SK-N-MC (cell line): Measurements from ENCODE around the gene RAB11B.

Experiments
- EZH2 ChIP-seq: fragments of 200-600 bp; sonication (generic); IDR thresholded peaks from one replicate; pipeline ENCODE4 v1.6.1; 2017; ENCODE audit warnings: antibody characterized with exemption
- FOXP2 ChIP-seq: optimal IDR thresholded peaks from 2 replicates; pipeline ENCODE3; 2011; ENCODE audit warnings: mild to moderate bottlenecking, moderate library complexity; ENCODE audit not compliant: insufficient read depth; ENCODE audit errors: extremely low read length, control extremely low read depth
- POLR2AphosphoS5 ChIP-seq: IDR thresholded peaks from 2 replicates; pipeline ENCODE4 v1.6.1; 2012; ENCODE audit warnings: mild to moderate bottlenecking, low read depth, low read length, borderline replicate concordance

DNA sequence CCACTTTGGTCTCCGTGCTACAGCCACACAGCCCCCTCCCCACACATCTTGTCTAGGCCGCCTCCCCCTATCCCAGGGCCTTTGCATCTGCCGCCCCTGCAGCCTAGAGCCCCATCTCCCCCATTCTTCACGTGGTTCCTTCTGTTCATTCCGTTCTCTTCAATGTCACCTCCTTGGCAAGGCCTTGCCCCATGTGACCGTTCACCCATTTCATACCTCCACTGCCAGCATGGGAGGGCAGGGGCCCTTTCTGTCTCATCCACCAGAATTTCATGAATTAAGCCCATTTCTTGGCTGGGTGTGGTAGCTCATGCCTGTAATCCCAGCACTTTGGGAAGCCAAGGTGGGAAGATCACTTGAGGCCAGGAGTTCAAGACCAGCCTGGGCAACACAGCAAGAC is 38.9 kb downstream of the RAB11B start:
- no peak for TF ChIP-seq POLR2AphosphoS5
- no peak for TF ChIP-seq EZH2
- no peak for TF ChIP-seq FOXP2
